H1 (cell line): ENCODE measurements around the gene ZNF526. TPM values are rescaled to one million over a fixed set of nuclear protein-coding genes. Genes with fewer than 3 reads are reported as not detected.

Source experiments
- BRCA1 ChIP-seq: IDR thresholded peaks from 2 replicates; pipeline ENCODE4 v1.6.1; 2012; ENCODE audit warnings: low read depth, low read length, improper control_type of control experiment
- CHD1 ChIP-seq: IDR thresholded peaks from 2 replicates; pipeline ENCODE4 v1.6.1; 2012; ENCODE audit warnings: low read depth, low read length, improper control_type of control experiment
- CREB1 ChIP-seq: IDR thresholded peaks from 2 replicates; pipeline ENCODE4 v1.6.1; 2012; ENCODE audit warnings: inconsistent platforms
- CTBP2 ChIP-seq: IDR thresholded peaks from 2 replicates; pipeline ENCODE4 v1.7.0; 2011; ENCODE audit warnings: borderline replicate concordance, mild to moderate bottlenecking, moderate library complexity, mixed read lengths, low read length; ENCODE audit not compliant: insufficient read depth, insufficient read length
- EGR1 ChIP-seq: IDR thresholded peaks from 2 replicates; pipeline ENCODE4 v1.6.1; 2011; ENCODE audit warnings: low read depth, low read length, borderline replicate concordance
- EP300 ChIP-seq, 2 experiments: IDR thresholded peaks; 1 replicate in 1 of 2; 2 replicates in 1 of 2; pipeline ENCODE4 v1.6.1; 2011 to 2012; ENCODE audit warnings: low read depth in 2 of 2, low read length in 2 of 2, mild to moderate bottlenecking in 2 of 2, borderline replicate concordance in 1 of 2, inconsistent platforms in 1 of 2, moderate library complexity in 1 of 2
- GTF2F1 ChIP-seq: IDR thresholded peaks from 2 replicates; pipeline ENCODE4 v1.6.1; 2012; ENCODE audit warnings: low read depth, low read length, improper control_type of control experiment, borderline replicate concordance
- HDAC2 ChIP-seq, 2 experiments: fragments of 300-600 bp in 1 of 2; sonication (generic) in 1 of 2; IDR thresholded peaks; 2 replicates each; pipeline ENCODE4 v1.6.1; 2011 to 2012; ENCODE audit warnings: low read depth in 2 of 2, low read length in 2 of 2, mild to moderate bottlenecking in 2 of 2, moderate library complexity in 2 of 2, borderline replicate concordance in 1 of 2, inconsistent platforms in 1 of 2
- KDM4A ChIP-seq: IDR thresholded peaks from one replicate; pipeline ENCODE4 v1.7.1; 2012; ENCODE audit warnings: low read depth, mild to moderate bottlenecking, moderate library complexity, low read length, inconsistent platforms; ENCODE audit not compliant: severe bottlenecking
- NRF1 ChIP-seq: IDR thresholded peaks from 2 replicates; pipeline ENCODE4 v1.6.1; 2011; ENCODE audit warnings: mild to moderate bottlenecking, low read depth, low read length, improper control_type of control experiment
- POLR2A ChIP-seq, 2 experiments: IDR thresholded peaks; 1 replicate in 1 of 2; 2 replicates in 1 of 2; pipeline ENCODE4 v1.6.1; 2011; ENCODE audit warnings: low read depth in 2 of 2, low read length in 2 of 2, mild to moderate bottlenecking in 2 of 2; ENCODE audit errors: control extremely low read depth in 1 of 2
- POLR2AphosphoS5 ChIP-seq: IDR thresholded peaks from 2 replicates; pipeline ENCODE4 v1.6.1; 2011; ENCODE audit warnings: low read depth, low read length
- POU5F1 ChIP-seq: IDR thresholded peaks from 2 replicates; pipeline ENCODE4 v1.6.1; 2011; ENCODE audit warnings: low read depth, mild to moderate bottlenecking, low read length, moderate library complexity
- RFX5 ChIP-seq: IDR thresholded peaks from 2 replicates; pipeline ENCODE4 v1.6.1; 2011; ENCODE audit warnings: low read depth, low read length, improper control_type of control experiment, borderline replicate concordance
- SIRT6 ChIP-seq: IDR thresholded peaks from one replicate; pipeline ENCODE4 v1.7.1; 2012; ENCODE audit warnings: low read length, inconsistent platforms
- SP2 ChIP-seq: IDR thresholded peaks from 2 replicates; pipeline ENCODE4 v1.6.1; 2012; ENCODE audit warnings: mild to moderate bottlenecking, low read length, inconsistent platforms
- SP4 ChIP-seq: IDR thresholded peaks from 2 replicates; pipeline ENCODE4 v1.6.1; 2012; ENCODE audit warnings: low read length, inconsistent platforms
- SRF ChIP-seq: IDR thresholded peaks from 2 replicates; pipeline ENCODE4 v1.6.1; 2011; ENCODE audit warnings: mild to moderate bottlenecking, low read depth, low read length, moderate library complexity
- TBP ChIP-seq: IDR thresholded peaks from 2 replicates; pipeline ENCODE4 v1.6.1; 2011; ENCODE audit warnings: low read depth, low read length, improper control_type of control experiment
- TCF12 ChIP-seq: IDR thresholded peaks from 2 replicates; pipeline ENCODE4 v1.6.1; 2011; ENCODE audit warnings: low read depth, mild to moderate bottlenecking, low read length
- YY1 ChIP-seq: IDR thresholded peaks from 2 replicates; pipeline ENCODE4 v1.6.1; 2011; ENCODE audit warnings: low read depth, mild to moderate bottlenecking, low read length
- polyA plus RNA-seq, 7 experiments: library from polyadenylated mRNA; depleted of rRNA in 3 of 7; stranded (reverse) in 5 of 7; unstranded in 2 of 7; fragments of >200 nt in 5 of 7; fragments of 200-250 nt in 2 of 7; gene quantifications; 1 replicate in 5 of 7; 2 replicates in 1 of 7; 4 replicates in 1 of 7; pipeline versions ENCODE4 v1.2.1 to v1.2.3, GENCODE V29; 2011 to 2013; ENCODE audit warnings: missing spikeins in 2 of 7, mixed read lengths in 2 of 7
- total RNA-seq: library from RNA; stranded (reverse); fragmentation: NEBNext Ultra II Directional; extraction: Animal tissue kit (Norgen Biotek cat#: 25700); gene quantifications from 2 replicates; pipeline ENCODE4 v1.2.1, GENCODE V29; 2021
- TF ChIP-seq, protein P1 (sequence below), 3 experiments: IDR thresholded peaks; 1 replicate in 2 of 3; 2 replicates in 1 of 3; pipeline versions ENCODE4 v1.5.1 to v1.6.1; 2011; ENCODE audit warnings: low read length in 3 of 3, mild to moderate bottlenecking in 3 of 3, inconsistent platforms in 2 of 3, low read depth in 1 of 3, moderate library complexity in 1 of 3; ENCODE audit not compliant: insufficient read depth in 1 of 3; ENCODE audit errors: control extremely low read depth in 1 of 3

ZNF526 gene
- total and polyA plus RNA-seq, 2 of the 8 experiments (the other 6 are each of a cell fraction or from before 2014, with no cell fraction given): 8.4 to 14.1 TPM

DNA sequence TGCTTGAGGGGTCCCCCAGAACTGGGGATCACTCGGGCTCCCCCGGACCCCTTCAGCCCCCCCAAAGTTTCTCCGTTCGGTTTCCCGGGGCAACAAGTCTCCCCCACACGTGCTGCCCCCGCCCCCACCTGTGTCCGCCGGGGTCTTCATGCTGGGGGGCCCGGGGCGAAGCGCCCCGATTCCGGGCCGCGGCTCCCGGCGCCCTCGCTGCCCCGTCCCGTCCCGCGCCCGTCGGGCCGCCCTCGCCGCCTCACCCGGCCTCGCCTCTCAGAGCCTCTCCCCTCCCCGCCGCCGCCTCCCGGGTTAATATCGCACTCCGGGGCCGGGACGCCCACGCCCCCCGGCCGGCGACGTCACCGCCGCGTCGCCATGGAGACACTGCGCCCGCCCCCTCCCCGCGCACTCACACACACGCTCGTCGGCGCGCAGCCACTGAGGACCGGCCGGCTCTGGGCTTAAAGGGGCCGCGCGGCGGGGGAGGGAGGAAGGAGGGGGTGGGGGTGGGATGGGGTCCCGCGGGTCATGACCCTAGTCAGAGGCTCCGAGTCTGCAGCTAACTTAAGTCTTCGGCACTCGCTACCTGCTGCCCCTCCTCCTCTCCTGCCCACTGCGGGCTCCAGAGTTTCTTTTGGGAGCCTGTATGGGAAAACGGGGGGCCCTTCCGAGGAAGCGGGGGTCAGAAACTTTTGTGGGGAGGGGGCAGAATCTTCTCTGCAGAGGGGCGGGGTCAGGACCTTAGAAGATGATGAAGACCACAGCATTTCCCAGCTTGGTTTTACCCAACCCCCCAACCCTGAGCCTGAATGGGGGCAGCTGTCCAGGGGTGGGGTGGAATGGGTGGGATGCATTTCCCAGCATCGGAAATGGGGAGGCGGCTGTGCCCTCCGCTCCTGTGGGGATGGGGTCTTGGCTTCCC lies 35.0 kb downstream of the ZNF526 start, which contains the start of gene ERF (continued):
- no peak for TF ChIP-seq SIRT6
- TF ChIP-seq KDM4A: peak; percentile 20
- no peak for TF ChIP-seq POU5F1
- TF ChIP-seq RFX5: no peak
- no peak for TF ChIP-seq NRF1
- TF ChIP-seq BRCA1: no peak
- no peak for TF ChIP-seq SP4
- peak; percentile 94 for TF ChIP-seq CREB1
- TF ChIP-seq EGR1: peak; percentile 97
- TF ChIP-seq POLR2A (IDR thresholded peaks at IDR 0.05; ENCODE audit: control extremely low read depth in 1 of 2, low read depth in 2 of 2, low read length in 2 of 2): no peak; a peak in 1 of 3 replicates
- TF ChIP-seq EP300 (IDR thresholded peaks at IDR 0.05; ENCODE audit: borderline replicate concordance in 1 of 2, low read depth in 2 of 2, low read length in 2 of 2): no peak
- TF ChIP-seq SRF: no peak
- no peak for TF ChIP-seq CTBP2
- no peak for TF ChIP-seq TCF12
- TF ChIP-seq POLR2AphosphoS5: peak; percentile 51; the same call in 1 of the 2 replicates
- TF ChIP-seq, protein P1, sequence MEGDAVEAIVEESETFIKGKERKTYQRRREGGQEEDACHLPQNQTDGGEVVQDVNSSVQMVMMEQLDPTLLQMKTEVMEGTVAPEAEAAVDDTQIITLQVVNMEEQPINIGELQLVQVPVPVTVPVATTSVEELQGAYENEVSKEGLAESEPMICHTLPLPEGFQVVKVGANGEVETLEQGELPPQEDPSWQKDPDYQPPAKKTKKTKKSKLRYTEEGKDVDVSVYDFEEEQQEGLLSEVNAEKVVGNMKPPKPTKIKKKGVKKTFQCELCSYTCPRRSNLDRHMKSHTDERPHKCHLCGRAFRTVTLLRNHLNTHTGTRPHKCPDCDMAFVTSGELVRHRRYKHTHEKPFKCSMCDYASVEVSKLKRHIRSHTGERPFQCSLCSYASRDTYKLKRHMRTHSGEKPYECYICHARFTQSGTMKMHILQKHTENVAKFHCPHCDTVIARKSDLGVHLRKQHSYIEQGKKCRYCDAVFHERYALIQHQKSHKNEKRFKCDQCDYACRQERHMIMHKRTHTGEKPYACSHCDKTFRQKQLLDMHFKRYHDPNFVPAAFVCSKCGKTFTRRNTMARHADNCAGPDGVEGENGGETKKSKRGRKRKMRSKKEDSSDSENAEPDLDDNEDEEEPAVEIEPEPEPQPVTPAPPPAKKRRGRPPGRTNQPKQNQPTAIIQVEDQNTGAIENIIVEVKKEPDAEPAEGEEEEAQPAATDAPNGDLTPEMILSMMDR (IDR thresholded peaks at IDR 0.05; ENCODE audit: control extremely low read depth in 1 of 3, insufficient read depth in 1 of 3, low read depth in 1 of 3, low read length in 3 of 3): no peak
- no peak for TF ChIP-seq GTF2F1
- TF ChIP-seq SP2: no peak
- TF ChIP-seq YY1: no peak
- TF ChIP-seq HDAC2 (IDR thresholded peaks at IDR 0.05; ENCODE audit: borderline replicate concordance in 1 of 2, low read depth in 2 of 2, low read length in 2 of 2): no peak
- TF ChIP-seq TBP: peak; percentile 63; the same call in 1 of the 2 replicates
- TF ChIP-seq CHD1: no peak
